Measurements from ENCODE around the gene MMP23B. TPM values are rescaled to one million over a fixed set of nuclear protein-coding genes. Genes with fewer than 3 reads are reported as not detected.
"Not testable (repeated sequence)": the region's sequence is repeated elsewhere in the genome, so short reads cannot be mapped to it uniquely, and the experiment has no call there.

Gene MMP23B
- total and polyA plus RNA-seq, 2 experiments from 2014 or later = 73.4 to 136 TPM

DNA sequence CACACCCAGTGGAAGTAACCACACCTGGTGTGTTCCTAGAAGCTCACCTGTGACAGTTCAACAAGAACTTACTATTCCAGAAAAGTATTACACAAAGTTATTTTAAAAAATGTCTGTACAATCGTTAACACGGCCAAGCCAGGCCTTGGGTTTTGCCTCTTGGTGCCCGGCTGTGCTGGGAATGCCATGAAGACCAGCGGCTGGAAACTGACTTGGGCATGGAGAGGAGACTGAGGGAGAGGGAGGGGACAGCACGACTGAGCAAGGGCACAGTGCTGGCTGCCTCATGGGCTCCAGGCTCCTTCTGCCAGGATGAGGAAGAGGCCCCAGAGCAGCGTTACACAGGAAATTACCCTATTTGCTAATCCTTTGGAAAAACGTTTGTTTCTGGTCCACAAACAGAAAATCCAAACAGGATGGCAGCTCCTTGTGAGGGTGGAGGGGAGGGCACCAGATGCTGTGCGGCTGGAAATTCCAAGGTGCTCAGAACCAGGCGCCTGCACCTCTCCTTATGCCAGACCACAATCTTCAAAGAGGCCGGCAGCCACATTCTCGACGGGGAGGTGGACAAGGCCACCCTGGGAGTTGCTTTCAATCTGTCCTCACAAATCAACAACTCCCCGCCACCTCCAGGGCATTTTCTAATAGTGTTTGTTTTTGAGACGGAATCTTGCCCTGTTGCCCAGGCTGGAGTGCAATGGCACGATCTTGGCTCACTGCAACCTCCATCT, 31.0 kb downstream of the MMP23B start:
- H3K4me1 ChIP-seq (ENCODE audit: insufficient read depth); H3K9me3 ChIP-seq (ENCODE audit: low read depth); H3K9me2 ChIP-seq (replicated peaks; ENCODE audit: insufficient read depth); H3K36me3 ChIP-seq (replicated peaks; ENCODE audit: insufficient read depth, low read depth); H4K20me1 ChIP-seq (ENCODE audit: insufficient read depth, poor library complexity, severe bottlenecking); H3K79me2 ChIP-seq; H2AFZ ChIP-seq; DNase-seq (ENCODE audit: low spot score); H3K27me3 ChIP-seq; H3K4me3 ChIP-seq: not testable (repeated sequence)
- 76% methylated on average over 15 of the region's 15 CpGs for WGBS (ENCODE audit: low lambda C conversion rate, missing lambda C conversion rate)
- peak overlapping the region; percentile 88 for H3K27ac ChIP-seq
- H3K4me2 ChIP-seq = peak overlapping the region; percentile 49

DNA sequence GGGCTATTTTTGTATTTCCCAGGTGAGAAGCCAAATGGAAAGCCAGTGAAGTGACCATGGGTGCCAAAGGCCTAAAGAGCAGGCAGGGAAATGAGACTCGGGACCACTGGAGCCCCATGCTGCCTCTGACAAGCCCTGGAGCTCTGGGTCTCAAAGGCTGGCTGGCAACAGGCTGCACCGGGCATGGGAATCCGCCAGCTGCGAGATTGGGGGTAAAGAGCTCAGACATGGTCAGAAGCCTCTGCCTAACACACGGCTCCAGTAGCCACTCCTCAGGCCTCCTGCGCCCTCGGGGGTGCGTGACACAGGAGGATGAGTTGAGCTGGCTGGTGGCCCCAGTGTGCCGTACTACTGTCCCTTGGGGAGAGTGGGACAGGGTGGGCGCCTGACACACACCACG, 32.3 kb downstream of the MMP23B start:
- DNase-seq (ENCODE audit: low spot score); H3K27me3 ChIP-seq; H3K4me3 ChIP-seq; H3K4me2 ChIP-seq; H3K27ac ChIP-seq; H3K36me3 ChIP-seq (replicated peaks; ENCODE audit: insufficient read depth, low read depth); H3K79me2 ChIP-seq; H2AFZ ChIP-seq; H3K9me2 ChIP-seq (replicated peaks; ENCODE audit: insufficient read depth); H4K20me1 ChIP-seq (ENCODE audit: insufficient read depth, poor library complexity, severe bottlenecking); H3K4me1 ChIP-seq (ENCODE audit: insufficient read depth); H3K9me3 ChIP-seq (ENCODE audit: low read depth): not testable (repeated sequence)
- WGBS (ENCODE audit: low lambda C conversion rate, missing lambda C conversion rate) = 74% methylated on average over 4 of the region's 11 CpGs

DNA sequence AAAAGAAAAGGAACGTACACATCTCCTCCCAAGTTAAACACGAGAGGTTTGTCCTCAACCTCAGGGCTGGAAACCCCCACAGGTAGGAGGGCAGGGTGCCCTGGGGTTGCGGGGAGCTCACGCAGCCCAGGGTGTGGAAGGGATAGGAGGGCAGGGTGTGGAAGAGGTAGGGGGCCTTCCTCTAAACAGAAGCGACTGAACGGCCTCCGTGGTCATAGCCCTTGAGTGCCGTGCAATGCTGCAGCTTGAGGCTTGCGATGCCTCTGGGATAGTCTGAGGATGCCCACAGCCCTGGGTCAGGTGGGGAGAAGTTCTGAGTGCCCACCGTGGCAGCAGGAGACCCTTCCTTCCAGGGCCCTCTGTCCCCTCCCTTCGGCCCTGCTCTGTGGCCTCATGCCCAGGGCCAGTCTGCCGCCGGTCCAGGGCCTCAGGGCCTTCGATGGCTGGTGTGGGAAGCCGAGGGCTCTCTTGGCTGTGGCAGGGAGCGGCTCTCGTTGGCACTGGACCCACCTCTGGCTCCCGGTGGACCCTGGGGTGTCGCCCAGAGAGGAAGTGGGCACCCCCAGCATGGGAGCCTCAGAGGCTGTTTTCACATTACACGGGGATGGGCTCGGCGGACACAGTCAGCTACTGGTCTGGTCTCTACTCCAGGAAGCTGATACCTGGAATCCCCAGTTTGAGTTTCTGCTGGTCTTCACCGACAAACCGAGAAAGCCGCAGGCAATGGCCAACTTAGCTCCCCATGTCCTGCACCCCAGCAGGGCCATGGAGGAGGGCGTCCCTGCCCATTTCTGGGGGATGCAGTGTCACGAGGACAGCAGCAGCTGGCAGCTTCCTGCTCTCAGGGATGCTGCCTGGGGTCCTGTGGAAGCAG, 33.2 kb downstream of the MMP23B start:
- Histone ChIP-seq H2AFZ (no peak overlapping the region), H3K79me2 (no peaks in the 10 kb centered on the region), H3K36me3 (replicated peaks; ENCODE audit: insufficient read depth, low read depth) (no peaks in the 10 kb centered on the region), H3K27ac (no peak overlapping the region), H3K4me3 (no peak overlapping the region), H3K27me3 (no peaks in the 10 kb centered on the region), H3K4me2 (no peak overlapping the region), H3K9me2 (replicated peaks; ENCODE audit: insufficient read depth) (no peaks in the 10 kb centered on the region), H3K4me1 (ENCODE audit: insufficient read depth) (peaks cover 8% of the 10 kb centered on the region), H3K9me3 (ENCODE audit: low read depth) (no peaks in the 10 kb centered on the region), H4K20me1 (ENCODE audit: insufficient read depth, poor library complexity, severe bottlenecking) (no peaks in the 10 kb centered on the region)
- DNase-seq (ENCODE audit: low spot score) = no peak
- WGBS (ENCODE audit: low lambda C conversion rate, missing lambda C conversion rate) = 96% methylated on average over 27 of the region's 27 CpGs
- TF ChIP-seq, protein P1, sequence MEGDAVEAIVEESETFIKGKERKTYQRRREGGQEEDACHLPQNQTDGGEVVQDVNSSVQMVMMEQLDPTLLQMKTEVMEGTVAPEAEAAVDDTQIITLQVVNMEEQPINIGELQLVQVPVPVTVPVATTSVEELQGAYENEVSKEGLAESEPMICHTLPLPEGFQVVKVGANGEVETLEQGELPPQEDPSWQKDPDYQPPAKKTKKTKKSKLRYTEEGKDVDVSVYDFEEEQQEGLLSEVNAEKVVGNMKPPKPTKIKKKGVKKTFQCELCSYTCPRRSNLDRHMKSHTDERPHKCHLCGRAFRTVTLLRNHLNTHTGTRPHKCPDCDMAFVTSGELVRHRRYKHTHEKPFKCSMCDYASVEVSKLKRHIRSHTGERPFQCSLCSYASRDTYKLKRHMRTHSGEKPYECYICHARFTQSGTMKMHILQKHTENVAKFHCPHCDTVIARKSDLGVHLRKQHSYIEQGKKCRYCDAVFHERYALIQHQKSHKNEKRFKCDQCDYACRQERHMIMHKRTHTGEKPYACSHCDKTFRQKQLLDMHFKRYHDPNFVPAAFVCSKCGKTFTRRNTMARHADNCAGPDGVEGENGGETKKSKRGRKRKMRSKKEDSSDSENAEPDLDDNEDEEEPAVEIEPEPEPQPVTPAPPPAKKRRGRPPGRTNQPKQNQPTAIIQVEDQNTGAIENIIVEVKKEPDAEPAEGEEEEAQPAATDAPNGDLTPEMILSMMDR (IDR thresholded peaks at IDR 0.05; ENCODE audit: poor library complexity) = no peak
- TF ChIP-seq EZH2phosphoT487 (IDR thresholded peaks at IDR 0.05; ENCODE audit: low read depth, severe bottlenecking, unreplicated experiment) (no peak), EZH2 (IDR thresholded peaks at IDR 0.05; ENCODE audit: borderline replicate concordance) (no peak)

DNA sequence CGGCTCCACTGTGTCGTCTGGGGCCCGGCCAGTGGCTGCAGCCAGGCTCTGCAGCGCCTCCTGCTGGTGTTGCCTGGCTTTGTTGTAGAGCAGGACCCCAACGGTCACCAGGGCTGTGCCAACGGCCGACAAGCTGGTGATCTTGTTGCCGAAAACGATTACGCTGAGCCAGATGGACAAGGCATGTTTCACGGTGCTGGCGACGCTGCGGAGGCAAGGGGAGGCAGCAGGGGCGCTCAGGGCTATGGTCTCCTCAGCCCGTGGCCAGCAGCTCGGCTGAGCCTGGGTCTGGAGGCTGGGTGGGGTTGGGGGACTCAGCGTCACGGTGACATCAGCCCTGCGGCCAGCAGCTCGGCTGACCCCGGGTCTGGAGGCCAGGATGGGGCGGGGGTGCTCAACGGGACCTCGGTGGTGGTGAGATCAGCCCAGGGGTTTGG, 33.9 kb downstream of the MMP23B start:
- H4K20me1 ChIP-seq (ENCODE audit: insufficient read depth, poor library complexity, severe bottlenecking) = no peaks in the 10 kb centered on the region
- H3K27me3 ChIP-seq = no peaks in the 10 kb centered on the region
- H3K4me1 ChIP-seq (ENCODE audit: insufficient read depth) = peaks cover 8% of the 10 kb centered on the region
- H3K9me3 ChIP-seq (ENCODE audit: low read depth) = no peaks in the 10 kb centered on the region
- no peak overlapping the region for H2AFZ ChIP-seq
- H3K27ac ChIP-seq = no peak overlapping the region
- no peaks in the 10 kb centered on the region for H3K36me3 ChIP-seq (replicated peaks; ENCODE audit: insufficient read depth, low read depth)
- H3K4me2 ChIP-seq = no peak overlapping the region
- no peak overlapping the region for H3K4me3 ChIP-seq
- 91% methylated on average over 25 of the region's 25 CpGs for WGBS (ENCODE audit: low lambda C conversion rate, missing lambda C conversion rate)
- no peaks in the 10 kb centered on the region for H3K79me2 ChIP-seq
- DNase-seq (ENCODE audit: low spot score) = no peak
- no peaks in the 10 kb centered on the region for H3K9me2 ChIP-seq (replicated peaks; ENCODE audit: insufficient read depth)
- TF ChIP-seq EZH2 (IDR thresholded peaks at IDR 0.05; ENCODE audit: borderline replicate concordance) = no peak
- TF ChIP-seq, protein P1 (IDR thresholded peaks at IDR 0.05; ENCODE audit: poor library complexity) = peak; percentile 33
